Hepatocyte (in vitro differentiated cells): Measurements from ENCODE around the gene ZNF469. TPM values are rescaled to one million over a fixed set of nuclear protein-coding genes. Genes with fewer than 3 reads are reported as not detected.

Experiments
- DNase-seq: peaks from one replicate; pipeline ENCODE4 v3.0.0-alpha.2; 2016; ENCODE audit warnings: low spot score
- H2AFZ ChIP-seq: fragments of 200-600 bp; sonication (generic); 2 replicates; pipeline ENCODE4 v1.6.0; 2016; ENCODE audit warnings: antibody characterized with exemption, mild to moderate bottlenecking
- H3K27ac ChIP-seq: fragments of 200-600 bp; sonication (generic); 2 replicates; pipeline ENCODE4 v1.5.1; 2016; ENCODE audit warnings: mild to moderate bottlenecking
- H3K27me3 ChIP-seq: fragments of 200-600 bp; sonication (generic); 2 replicates; pipeline ENCODE4 v1.6.1; 2016
- H3K36me3 ChIP-seq: fragments of 200-600 bp; sonication (generic); replicated peaks from 2 replicates; pipeline ENCODE4 v1.5.1; 2016; ENCODE audit warnings: low read depth; ENCODE audit not compliant: insufficient read depth
- H3K4me1 ChIP-seq: fragments of 200-600 bp; sonication (generic); 2 replicates; pipeline ENCODE4 v1.5.1; 2016; ENCODE audit warnings: mild to moderate bottlenecking, moderate library complexity; ENCODE audit not compliant: insufficient read depth
- H3K4me2 ChIP-seq: fragments of 200-600 bp; sonication (generic); 2 replicates; pipeline ENCODE4 v1.6.0; 2016
- H3K4me3 ChIP-seq: fragments of 200-600 bp; sonication (generic); 2 replicates; pipeline ENCODE4 v1.5.1; 2016; ENCODE audit warnings: mild to moderate bottlenecking
- H3K79me2 ChIP-seq: fragments of 200-600 bp; sonication (generic); 2 replicates; pipeline ENCODE4 v1.6.0; 2017; ENCODE audit warnings: mild to moderate bottlenecking
- H3K9me2 ChIP-seq: fragments of 200-600 bp; sonication (generic); replicated peaks from 2 replicates; pipeline ENCODE4 v1.6.0; 2017; ENCODE audit warnings: mild to moderate bottlenecking; ENCODE audit not compliant: insufficient read depth
- H3K9me3 ChIP-seq: fragments of 200-600 bp; sonication (generic); 2 replicates; pipeline ENCODE4 v1.5.1; 2016; ENCODE audit warnings: low read depth, mild to moderate bottlenecking
- H4K20me1 ChIP-seq: fragments of 200-600 bp; sonication (generic); 2 replicates; pipeline ENCODE4 v1.6.0; 2016; ENCODE audit warnings: mild to moderate bottlenecking; ENCODE audit not compliant: insufficient read depth, poor library complexity, severe bottlenecking
- CTCF ChIP-seq: fragments of 200-600 bp; sonication (generic); IDR thresholded peaks from 2 replicates; pipeline ENCODE4 v1.5.1; 2016; ENCODE audit warnings: antibody characterized with exemption, mild to moderate bottlenecking; ENCODE audit not compliant: poor library complexity
- EZH2 ChIP-seq: fragments of 200-600 bp; sonication (generic); IDR thresholded peaks from 2 replicates; pipeline ENCODE4 v1.6.1; 2016; ENCODE audit warnings: antibody characterized with exemption, mild to moderate bottlenecking, borderline replicate concordance
- EZH2phosphoT487 ChIP-seq: fragments of 200-600 bp; sonication (generic); IDR thresholded peaks from one replicate; pipeline ENCODE4 v1.6.1; 2018; ENCODE audit warnings: antibody characterized with exemption, mild to moderate bottlenecking, low read depth, moderate library complexity; ENCODE audit not compliant: unreplicated experiment, severe bottlenecking
- WGBS: methylation state at CpG from one replicate; pipeline ENCODE4 v1.1.6; 2016; ENCODE audit warnings: low lambda C conversion rate; ENCODE audit errors: missing lambda C conversion rate; 5-methylcytosine and 5-hydroxymethylcytosine counted together
- polyA plus RNA-seq: library from polyadenylated mRNA; unstranded; fragments of >200 nt; fragmentation: Nextera tagmentation; extraction: Ambion mirVana; gene quantifications from 2 replicates; pipeline ENCODE4 v1.2.1, GENCODE V29; 2016
- total RNA-seq: library from RNA; depleted of rRNA; stranded (reverse); fragments of >200 nt; gene quantifications from 2 replicates; pipeline ENCODE4 v1.2.3, GENCODE V29; 2014

ZNF469 gene
- total and polyA plus RNA-seq, 2 experiments from 2014 or later = 1.0 to 1.3 TPM

- Histone ChIP-seq H3K4me2 (no peak overlapping the region), H3K4me1 (peaks cover 7% of the 10 kb centered on the region), H4K20me1 (no peaks in the 10 kb centered on the region), H3K27ac (no peak overlapping the region), H3K36me3 (no peaks in the 10 kb centered on the region), H3K9me3 (no peaks in the 10 kb centered on the region), H3K27me3 (no peaks in the 10 kb centered on the region), H2AFZ (no peak overlapping the region), H3K9me2 (no peaks in the 10 kb centered on the region), H3K79me2 (no peaks in the 10 kb centered on the region), H3K4me3 (no peak overlapping the region)
- TF ChIP-seq CTCF = peak; percentile 5
- no peak for TF ChIP-seq EZH2phosphoT487
- TF ChIP-seq EZH2 = no peak
- WGBS = 95% methylated on average over 23 of the region's 34 CpGs
- DNase-seq = no peak
These were observed 46.0 kb downstream of the ZNF469 start for GRCh38 chr16:88428616-88429386.

- no peak overlapping the region for H3K4me2 ChIP-seq
- no peak overlapping the region for H3K4me3 ChIP-seq
- no peaks in the 10 kb centered on the region for H3K79me2 ChIP-seq
- H4K20me1 ChIP-seq = no peaks in the 10 kb centered on the region
- H3K27me3 ChIP-seq = no peaks in the 10 kb centered on the region
- DNase-seq = no peak
- peaks cover 2% of the 10 kb centered on the region for H3K4me1 ChIP-seq
- WGBS = 91% methylated on average over 40 of the region's 48 CpGs
- no peaks in the 10 kb centered on the region for H3K9me2 ChIP-seq
- no peaks in the 10 kb centered on the region for H3K36me3 ChIP-seq
- H2AFZ ChIP-seq = no peak overlapping the region
- TF ChIP-seq CTCF (no peak), EZH2 (no peak)
- no peaks in the 10 kb centered on the region for H3K9me3 ChIP-seq
- no peak overlapping the region for H3K27ac ChIP-seq
These were observed 46.8 kb downstream of the ZNF469 start for GRCh38 chr16:88429387-88430184.

- Histone ChIP-seq H2AFZ (no peak overlapping the region), H4K20me1 (no peaks in the 10 kb centered on the region), H3K36me3 (no peaks in the 10 kb centered on the region), H3K4me3 (no peak overlapping the region), H3K4me1 (no peaks in the 10 kb centered on the region), H3K27ac (no peak overlapping the region), H3K4me2 (no peak overlapping the region), H3K9me3 (no peaks in the 10 kb centered on the region), H3K9me2 (no peaks in the 10 kb centered on the region), H3K79me2 (no peaks in the 10 kb centered on the region), H3K27me3 (no peaks in the 10 kb centered on the region)
- 93% methylated on average over 9 of the region's 36 CpGs for WGBS
- DNase-seq = no peak
- TF ChIP-seq EZH2 (no peak), CTCF (no peak), EZH2phosphoT487 (no peak)
These were observed 47.4 kb downstream of the ZNF469 start for GRCh38 chr16:88430185-88430523.
